Liver (tissue), 3 donors: ENCODE results near the gene MECR.

Experiments used
- SP1 ChIP-seq: IDR thresholded peaks from 2 replicates; pipeline ENCODE4 v1.6.1; 2018; ENCODE audit warnings: antibody characterized with exemption, mild to moderate bottlenecking
- TAF1 ChIP-seq: conservative IDR thresholded peaks from 2 replicates; pipeline ENCODE4 v1.6.1; 2016; ENCODE audit warnings: antibody characterized with exemption, mild to moderate bottlenecking
- TF ChIP-seq, protein P1 (sequence below): fragments of 150-350 bp; IDR thresholded peaks from 2 replicates; pipeline ENCODE4 v1.5.1; 2017; ENCODE audit warnings: improper control_type of control experiment, low read depth, low read length; ENCODE audit not compliant: missing input control
- TF ChIP-seq, protein P2 (sequence below): IDR thresholded peaks from 2 replicates; pipeline ENCODE4 v1.6.1; 2016; ENCODE audit warnings: antibody characterized with exemption
- donor health status: healthy.
- donor health status: healthy.

- TF ChIP-seq, protein P1, sequence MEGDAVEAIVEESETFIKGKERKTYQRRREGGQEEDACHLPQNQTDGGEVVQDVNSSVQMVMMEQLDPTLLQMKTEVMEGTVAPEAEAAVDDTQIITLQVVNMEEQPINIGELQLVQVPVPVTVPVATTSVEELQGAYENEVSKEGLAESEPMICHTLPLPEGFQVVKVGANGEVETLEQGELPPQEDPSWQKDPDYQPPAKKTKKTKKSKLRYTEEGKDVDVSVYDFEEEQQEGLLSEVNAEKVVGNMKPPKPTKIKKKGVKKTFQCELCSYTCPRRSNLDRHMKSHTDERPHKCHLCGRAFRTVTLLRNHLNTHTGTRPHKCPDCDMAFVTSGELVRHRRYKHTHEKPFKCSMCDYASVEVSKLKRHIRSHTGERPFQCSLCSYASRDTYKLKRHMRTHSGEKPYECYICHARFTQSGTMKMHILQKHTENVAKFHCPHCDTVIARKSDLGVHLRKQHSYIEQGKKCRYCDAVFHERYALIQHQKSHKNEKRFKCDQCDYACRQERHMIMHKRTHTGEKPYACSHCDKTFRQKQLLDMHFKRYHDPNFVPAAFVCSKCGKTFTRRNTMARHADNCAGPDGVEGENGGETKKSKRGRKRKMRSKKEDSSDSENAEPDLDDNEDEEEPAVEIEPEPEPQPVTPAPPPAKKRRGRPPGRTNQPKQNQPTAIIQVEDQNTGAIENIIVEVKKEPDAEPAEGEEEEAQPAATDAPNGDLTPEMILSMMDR = no peak
- TF ChIP-seq, protein P2, sequence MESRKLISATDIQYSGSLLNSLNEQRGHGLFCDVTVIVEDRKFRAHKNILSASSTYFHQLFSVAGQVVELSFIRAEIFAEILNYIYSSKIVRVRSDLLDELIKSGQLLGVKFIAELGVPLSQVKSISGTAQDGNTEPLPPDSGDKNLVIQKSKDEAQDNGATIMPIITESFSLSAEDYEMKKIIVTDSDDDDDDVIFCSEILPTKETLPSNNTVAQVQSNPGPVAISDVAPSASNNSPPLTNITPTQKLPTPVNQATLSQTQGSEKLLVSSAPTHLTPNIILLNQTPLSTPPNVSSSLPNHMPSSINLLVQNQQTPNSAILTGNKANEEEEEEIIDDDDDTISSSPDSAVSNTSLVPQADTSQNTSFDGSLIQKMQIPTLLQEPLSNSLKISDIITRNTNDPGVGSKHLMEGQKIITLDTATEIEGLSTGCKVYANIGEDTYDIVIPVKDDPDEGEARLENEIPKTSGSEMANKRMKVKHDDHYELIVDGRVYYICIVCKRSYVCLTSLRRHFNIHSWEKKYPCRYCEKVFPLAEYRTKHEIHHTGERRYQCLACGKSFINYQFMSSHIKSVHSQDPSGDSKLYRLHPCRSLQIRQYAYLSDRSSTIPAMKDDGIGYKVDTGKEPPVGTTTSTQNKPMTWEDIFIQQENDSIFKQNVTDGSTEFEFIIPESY = no peak
- no peak for TF ChIP-seq TAF1
- no peak for TF ChIP-seq SP1
These were observed 29.2 kb upstream of the MECR start for GRCh38 chr1:29259802-29260441.
